ES-I3 (cell line): ENCODE data around the gene CCL4.
"Not testable (repeated sequence)": the region's sequence is repeated elsewhere in the genome, so short reads cannot be mapped to it uniquely, and the experiment has no call there.

Experiments used
- H3K36me3 ChIP-seq: 2 replicates; pipeline ENCODE4 v1.6.1; 2013; ENCODE audit warnings: mild to moderate bottlenecking, low read length, control low read depth, moderate library complexity; ENCODE audit not compliant: insufficient read depth
- H3K4me1 ChIP-seq: 2 replicates; pipeline ENCODE4 v1.6.1; 2013; ENCODE audit warnings: mild to moderate bottlenecking, control low read depth, low read length; ENCODE audit not compliant: insufficient read depth
- H3K9ac ChIP-seq: 2 replicates; pipeline ENCODE4 v1.6.1; 2013; ENCODE audit warnings: low read depth, mild to moderate bottlenecking, low read length, moderate library complexity
- H3K9me3 ChIP-seq: 2 replicates; pipeline ENCODE4 v1.6.1; 2013; ENCODE audit warnings: mild to moderate bottlenecking, low read length, moderate library complexity; ENCODE audit not compliant: control insufficient read depth, insufficient read depth

The CCL4 gene

GRCh38 chr17:36081681-36082471 is 21.8 kb upstream of the CCL4 start:
- H3K4me1 ChIP-seq, H3K36me3 ChIP-seq, H3K9me3 ChIP-seq, H3K9ac ChIP-seq: not testable (repeated sequence)

GRCh38 chr17:36082482-36083120 is 21.0 kb upstream of the CCL4 start:
- not testable (repeated sequence) for H3K9ac ChIP-seq, H3K9me3 ChIP-seq, H3K36me3 ChIP-seq, H3K4me1 ChIP-seq

- H3K4me1 ChIP-seq, H3K9me3 ChIP-seq, H3K9ac ChIP-seq, H3K36me3 ChIP-seq: not testable (repeated sequence)
Observed at GRCh38 chr17:36083691-36084090, 19.9 kb upstream of the CCL4 start.

- no peaks in the 10 kb centered on the region for H3K36me3 ChIP-seq
- no peaks in the 10 kb centered on the region for H3K9me3 ChIP-seq
- no peak overlapping the region for H3K9ac ChIP-seq
- no peaks in the 10 kb centered on the region for H3K4me1 ChIP-seq
Observed at GRCh38 chr17:36085765-36086164, 17.9 kb upstream of the CCL4 start.

- Histone ChIP-seq H3K9me3 (no peaks in the 10 kb centered on the region), H3K4me1 (no peaks in the 10 kb centered on the region), H3K36me3 (no peaks in the 10 kb centered on the region), H3K9ac (no peak overlapping the region)
Observed at GRCh38 chr17:36086791-36087190, 16.8 kb upstream of the CCL4 start.

- not testable (repeated sequence) for H3K4me1 ChIP-seq, H3K36me3 ChIP-seq, H3K9ac ChIP-seq, H3K9me3 ChIP-seq
Observed at GRCh38 chr17:36087471-36087870, 16.2 kb upstream of the CCL4 start.

- H3K36me3 ChIP-seq, H3K9me3 ChIP-seq, H3K9ac ChIP-seq, H3K4me1 ChIP-seq: not testable (repeated sequence)
Observed at GRCh38 chr17:36087897-36088572, 15.6 kb upstream of the CCL4 start.

GRCh38 chr17:36088670-36089338 is 14.8 kb upstream of the CCL4 start:
- Histone ChIP-seq H3K36me3 (no peaks in the 10 kb centered on the region), H3K9ac (no peak overlapping the region), H3K4me1 (no peaks in the 10 kb centered on the region)

GRCh38 chr17:36089339-36089865 is 14.2 kb upstream of the CCL4 start:
- Histone ChIP-seq H3K9ac (no peak overlapping the region), H3K4me1 (no peaks in the 10 kb centered on the region), H3K36me3 (no peaks in the 10 kb centered on the region), H3K9me3 (no peaks in the 10 kb centered on the region)

More at GRCh38 chr17:36088670-36089338, 14.8 kb upstream of the CCL4 start:
- no peaks in the 10 kb centered on the region for H3K9me3 ChIP-seq

- no peaks in the 10 kb centered on the region for H3K9me3 ChIP-seq
- no peaks in the 10 kb centered on the region for H3K36me3 ChIP-seq
- no peaks in the 10 kb centered on the region for H3K4me1 ChIP-seq
- no peak within 1 kb of the TSS for H3K9ac ChIP-seq
Observed at GRCh38 chr17:36089888-36090836, 13.5 kb upstream of the CCL4 start, which contains the start of gene CCL3. CCL3 (minus strand) TSS chr17:36090143; CDS start chr17:36090058, 85 bp downstream.

GRCh38 chr17:36092230-36092629 is 11.4 kb upstream of the CCL4 start:
- Histone ChIP-seq H3K4me1 (0 out of 2 replicates have a peak, but pooled peaks cover 4% of the 10 kb centered on the region), H3K36me3 (no peaks in the 10 kb centered on the region), H3K9ac (no peak overlapping the region), H3K9me3 (no peaks in the 10 kb centered on the region)

GRCh38 chr17:36092715-36093114 is 10.9 kb upstream of the CCL4 start:
- H3K4me1 ChIP-seq, H3K9me3 ChIP-seq, H3K36me3 ChIP-seq, H3K9ac ChIP-seq: not testable (repeated sequence)

- Histone ChIP-seq H3K9ac (no peak overlapping the region), H3K4me1 (0 out of 2 replicates have a peak, but pooled peaks cover 4% of the 10 kb centered on the region), H3K9me3 (no peaks in the 10 kb centered on the region), H3K36me3 (no peaks in the 10 kb centered on the region)
Observed at GRCh38 chr17:36094232-36094631, 9.4 kb upstream of the CCL4 start.
